Astrocyte of the spinal cord (primary cell): Measurements from ENCODE around the gene CGN.

Source experiments
- DNase-seq: peaks from one replicate; pipeline ENCODE4 v3.0.0; 2011; ENCODE audit warnings: low read depth, low spot score
- H3K4me3 ChIP-seq: 2 replicates; pipeline ENCODE4 v1.5.1; 2011; ENCODE audit warnings: low read depth, mild to moderate bottlenecking, low read length, moderate library complexity
- in situ Hi-C: cut with HindIII; loops from 2 replicates; pipeline ENCODE4 v1.10.0; 2017; ENCODE audit warnings: low sequenced_read_pairs
- TF ChIP-seq, protein P1 (sequence below): IDR thresholded peaks from 2 replicates; pipeline ENCODE4 v1.5.1; 2012; ENCODE audit warnings: low read depth, mild to moderate bottlenecking, low read length, inconsistent platforms

Gene CGN

GRCh38 chr1:151475175-151475574, 36.0 kb upstream of the CGN start:
- DNase-seq, result no peak
- TF ChIP-seq, protein P1, sequence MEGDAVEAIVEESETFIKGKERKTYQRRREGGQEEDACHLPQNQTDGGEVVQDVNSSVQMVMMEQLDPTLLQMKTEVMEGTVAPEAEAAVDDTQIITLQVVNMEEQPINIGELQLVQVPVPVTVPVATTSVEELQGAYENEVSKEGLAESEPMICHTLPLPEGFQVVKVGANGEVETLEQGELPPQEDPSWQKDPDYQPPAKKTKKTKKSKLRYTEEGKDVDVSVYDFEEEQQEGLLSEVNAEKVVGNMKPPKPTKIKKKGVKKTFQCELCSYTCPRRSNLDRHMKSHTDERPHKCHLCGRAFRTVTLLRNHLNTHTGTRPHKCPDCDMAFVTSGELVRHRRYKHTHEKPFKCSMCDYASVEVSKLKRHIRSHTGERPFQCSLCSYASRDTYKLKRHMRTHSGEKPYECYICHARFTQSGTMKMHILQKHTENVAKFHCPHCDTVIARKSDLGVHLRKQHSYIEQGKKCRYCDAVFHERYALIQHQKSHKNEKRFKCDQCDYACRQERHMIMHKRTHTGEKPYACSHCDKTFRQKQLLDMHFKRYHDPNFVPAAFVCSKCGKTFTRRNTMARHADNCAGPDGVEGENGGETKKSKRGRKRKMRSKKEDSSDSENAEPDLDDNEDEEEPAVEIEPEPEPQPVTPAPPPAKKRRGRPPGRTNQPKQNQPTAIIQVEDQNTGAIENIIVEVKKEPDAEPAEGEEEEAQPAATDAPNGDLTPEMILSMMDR, result no peak
- in situ Hi-C loops, result no loop called here
- H3K4me3 ChIP-seq, result no peak overlapping the region

- H3K4me3 ChIP-seq, result no peak overlapping the region
- TF ChIP-seq, protein P1, result no peak
- no peak for DNase-seq
- in situ Hi-C loops, result no loop called here
These were observed 35.1 kb upstream of the CGN start for GRCh38 chr1:151476083-151476482.

DNA sequence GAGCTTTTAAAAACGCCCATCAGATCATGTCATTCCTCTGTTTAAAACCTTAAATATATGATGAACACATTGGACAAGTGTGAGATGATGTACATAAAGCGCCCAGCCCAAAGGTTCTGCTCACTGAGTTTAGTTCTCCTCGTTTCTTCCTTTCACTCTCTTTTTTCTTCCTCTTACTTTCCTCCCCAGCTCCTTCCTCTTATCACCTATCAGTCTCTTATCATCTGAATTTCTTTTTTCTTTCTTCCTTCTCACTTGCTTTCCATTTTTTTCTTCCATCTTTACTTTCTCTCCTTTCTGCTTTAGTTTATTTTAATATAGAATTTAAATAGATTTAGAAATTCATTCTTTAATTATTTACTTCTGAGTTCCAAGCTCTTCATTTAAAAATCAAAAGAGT, 34.1 kb upstream of the CGN start:
- DNase-seq, result no peak
- TF ChIP-seq, protein P1, result no peak
- in situ Hi-C loops, result no loop called here
- no peak overlapping the region for H3K4me3 ChIP-seq

DNA sequence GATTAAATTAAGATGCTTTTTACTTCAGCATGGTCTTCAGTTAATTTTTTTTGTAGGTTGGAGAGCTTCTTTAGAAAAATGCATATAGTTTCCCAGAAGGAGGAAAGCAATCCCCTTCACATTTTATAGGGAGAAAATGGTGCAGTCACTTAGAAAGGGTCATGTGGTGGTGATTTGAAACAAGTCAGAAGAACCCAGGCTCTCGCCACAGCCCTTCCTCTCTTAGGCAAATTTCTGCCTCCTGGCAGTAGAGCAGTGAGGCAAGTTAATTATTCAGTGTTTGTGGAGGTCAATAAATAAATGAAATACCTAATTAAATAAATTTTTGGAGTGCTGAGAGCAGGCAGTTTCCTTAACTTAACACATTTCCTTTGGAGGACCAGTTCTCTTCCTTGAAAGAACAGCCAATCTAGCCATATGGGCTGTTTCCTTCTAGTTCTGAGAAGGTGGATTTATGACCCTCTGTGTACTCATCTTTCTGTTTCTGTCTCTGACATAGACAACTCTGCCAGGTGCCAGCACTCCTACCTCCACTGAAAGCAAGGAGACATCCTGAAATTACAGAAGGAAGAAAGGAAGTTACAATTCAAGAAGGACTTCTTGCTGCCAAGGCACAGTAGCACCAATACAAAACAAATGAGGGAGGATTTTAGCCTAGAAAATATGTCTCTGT, 32.9 kb upstream of the CGN start:
- H3K4me3 ChIP-seq, result no peak overlapping the region
- in situ Hi-C loops, result no loop called here
- TF ChIP-seq, protein P1, result no peak
- no peak for DNase-seq

DNA sequence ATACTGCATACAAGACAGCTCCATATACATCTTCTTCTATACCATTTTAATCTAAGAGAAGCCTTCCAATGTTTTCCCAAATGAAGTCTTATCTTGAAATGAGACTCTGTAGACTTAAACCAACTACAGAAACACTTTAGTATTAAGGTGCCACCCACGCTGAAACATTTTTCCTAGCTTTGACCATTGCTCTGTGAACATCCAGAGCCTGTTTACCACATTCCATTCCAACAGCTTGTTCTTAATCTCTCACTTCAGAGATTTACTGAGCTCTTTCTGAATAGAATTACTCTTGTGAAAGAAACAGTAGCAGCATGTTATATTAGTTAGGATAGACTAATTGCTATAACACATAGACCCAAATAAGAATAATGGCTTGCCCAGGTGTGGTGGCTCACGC, 32.3 kb upstream of the CGN start:
- TF ChIP-seq, protein P1, result no peak
- no peak for DNase-seq
- in situ Hi-C loops, result no loop called here
- H3K4me3 ChIP-seq, result no peak overlapping the region

- TF ChIP-seq, protein P1, result no peak
- in situ Hi-C loops, result no loop called here
- H3K4me3 ChIP-seq, result no peak overlapping the region
- no peak for DNase-seq
These were observed 31.7 kb upstream of the CGN start for GRCh38 chr1:151479462-151479861.
